ENCODE measurements around the gene MTCH1.

DNA sequence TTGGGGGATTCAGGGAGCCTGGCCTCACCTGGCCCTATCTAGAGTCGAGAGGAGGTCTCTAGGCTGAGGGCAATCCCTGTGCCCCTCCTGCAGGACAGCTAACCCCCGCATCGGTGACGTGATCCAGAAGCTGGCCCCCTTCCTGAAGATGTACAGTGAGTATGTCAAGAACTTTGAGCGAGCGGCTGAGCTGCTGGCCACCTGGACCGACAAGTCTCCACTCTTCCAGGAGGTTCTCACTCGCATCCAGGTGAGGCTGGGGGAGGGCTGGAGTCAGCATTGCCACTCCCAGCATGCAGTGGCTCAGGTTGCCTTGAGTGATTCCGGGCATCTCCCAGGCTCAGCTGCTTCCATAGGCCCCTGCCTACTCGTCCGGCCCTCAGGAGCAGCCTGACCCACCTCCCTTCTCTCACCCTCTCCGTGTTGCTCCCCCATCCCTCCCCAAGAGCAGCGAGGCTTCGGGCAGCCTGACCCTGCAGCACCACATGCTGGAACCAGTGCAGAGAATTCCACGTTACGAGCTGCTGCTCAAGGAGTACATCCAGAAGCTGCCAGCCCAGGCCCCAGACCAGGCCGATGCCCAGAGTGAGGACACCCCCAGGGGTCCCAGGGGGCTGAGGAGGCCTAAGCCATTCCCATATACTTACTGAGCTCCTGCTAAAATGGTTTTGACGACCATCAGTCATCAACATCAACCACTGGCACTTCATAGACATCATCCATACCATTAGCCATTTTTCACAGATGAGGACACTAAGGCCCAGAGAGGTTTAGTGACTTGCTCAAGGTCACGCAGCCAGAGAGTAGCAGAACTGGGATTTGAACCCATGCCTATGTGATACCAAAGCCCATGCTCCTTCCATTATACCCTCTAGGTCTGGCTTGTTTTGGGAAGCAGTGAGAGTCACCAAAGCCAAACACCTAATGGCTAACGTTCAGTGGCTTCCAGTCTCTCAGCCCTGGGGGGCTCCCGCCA is 27.8 kb upstream of the MTCH1 start:
- TF ChIP-seq NPAS2 (CRISPR knock-in tag; IDR thresholded peaks at IDR 0.05; ENCODE audit: borderline replicate concordance): no peak
- TF ChIP-seq RFX5 (IDR thresholded peaks at IDR 0.05): no peak
- TF ChIP-seq POLR2A (IDR thresholded peaks at IDR 0.05; ENCODE audit: low read length): no peak
- TF ChIP-seq, protein P1, sequence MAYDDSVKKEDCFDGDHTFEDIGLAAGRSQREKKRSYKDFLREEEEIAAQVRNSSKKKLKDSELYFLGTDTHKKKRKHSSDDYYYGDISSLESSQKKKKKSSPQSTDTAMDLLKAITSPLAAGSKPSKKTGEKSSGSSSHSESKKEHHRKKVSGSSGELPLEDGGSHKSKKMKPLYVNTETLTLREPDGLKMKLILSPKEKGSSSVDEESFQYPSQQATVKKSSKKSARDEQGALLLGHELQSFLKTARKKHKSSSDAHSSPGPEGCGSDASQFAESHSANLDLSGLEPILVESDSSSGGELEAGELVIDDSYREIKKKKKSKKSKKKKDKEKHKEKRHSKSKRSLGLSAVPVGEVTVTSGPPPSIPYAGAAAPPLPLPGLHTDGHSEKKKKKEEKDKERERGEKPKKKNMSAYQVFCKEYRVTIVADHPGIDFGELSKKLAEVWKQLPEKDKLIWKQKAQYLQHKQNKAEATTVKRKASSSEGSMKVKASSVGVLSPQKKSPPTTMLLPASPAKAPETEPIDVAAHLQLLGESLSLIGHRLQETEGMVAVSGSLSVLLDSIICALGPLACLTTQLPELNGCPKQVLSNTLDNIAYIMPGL (CRISPR knock-in tag; IDR thresholded peaks at IDR 0.05; ENCODE audit: borderline replicate concordance): no peak
- TF ChIP-seq TP53 (CRISPR knock-in tag; IDR thresholded peaks at IDR 0.05): no peak
- TF ChIP-seq, protein P2, sequence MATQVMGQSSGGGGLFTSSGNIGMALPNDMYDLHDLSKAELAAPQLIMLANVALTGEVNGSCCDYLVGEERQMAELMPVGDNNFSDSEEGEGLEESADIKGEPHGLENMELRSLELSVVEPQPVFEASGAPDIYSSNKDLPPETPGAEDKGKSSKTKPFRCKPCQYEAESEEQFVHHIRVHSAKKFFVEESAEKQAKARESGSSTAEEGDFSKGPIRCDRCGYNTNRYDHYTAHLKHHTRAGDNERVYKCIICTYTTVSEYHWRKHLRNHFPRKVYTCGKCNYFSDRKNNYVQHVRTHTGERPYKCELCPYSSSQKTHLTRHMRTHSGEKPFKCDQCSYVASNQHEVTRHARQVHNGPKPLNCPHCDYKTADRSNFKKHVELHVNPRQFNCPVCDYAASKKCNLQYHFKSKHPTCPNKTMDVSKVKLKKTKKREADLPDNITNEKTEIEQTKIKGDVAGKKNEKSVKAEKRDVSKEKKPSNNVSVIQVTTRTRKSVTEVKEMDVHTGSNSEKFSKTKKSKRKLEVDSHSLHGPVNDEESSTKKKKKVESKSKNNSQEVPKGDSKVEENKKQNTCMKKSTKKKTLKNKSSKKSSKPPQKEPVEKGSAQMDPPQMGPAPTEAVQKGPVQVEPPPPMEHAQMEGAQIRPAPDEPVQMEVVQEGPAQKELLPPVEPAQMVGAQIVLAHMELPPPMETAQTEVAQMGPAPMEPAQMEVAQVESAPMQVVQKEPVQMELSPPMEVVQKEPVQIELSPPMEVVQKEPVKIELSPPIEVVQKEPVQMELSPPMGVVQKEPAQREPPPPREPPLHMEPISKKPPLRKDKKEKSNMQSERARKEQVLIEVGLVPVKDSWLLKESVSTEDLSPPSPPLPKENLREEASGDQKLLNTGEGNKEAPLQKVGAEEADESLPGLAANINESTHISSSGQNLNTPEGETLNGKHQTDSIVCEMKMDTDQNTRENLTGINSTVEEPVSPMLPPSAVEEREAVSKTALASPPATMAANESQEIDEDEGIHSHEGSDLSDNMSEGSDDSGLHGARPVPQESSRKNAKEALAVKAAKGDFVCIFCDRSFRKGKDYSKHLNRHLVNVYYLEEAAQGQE (IDR thresholded peaks at IDR 0.05): no peak
- TF ChIP-seq, protein P3, sequence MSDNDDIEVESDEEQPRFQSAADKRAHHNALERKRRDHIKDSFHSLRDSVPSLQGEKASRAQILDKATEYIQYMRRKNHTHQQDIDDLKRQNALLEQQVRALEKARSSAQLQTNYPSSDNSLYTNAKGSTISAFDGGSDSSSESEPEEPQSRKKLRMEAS (IDR thresholded peaks at IDR 0.05): no peak
- TF ChIP-seq, protein P4, sequence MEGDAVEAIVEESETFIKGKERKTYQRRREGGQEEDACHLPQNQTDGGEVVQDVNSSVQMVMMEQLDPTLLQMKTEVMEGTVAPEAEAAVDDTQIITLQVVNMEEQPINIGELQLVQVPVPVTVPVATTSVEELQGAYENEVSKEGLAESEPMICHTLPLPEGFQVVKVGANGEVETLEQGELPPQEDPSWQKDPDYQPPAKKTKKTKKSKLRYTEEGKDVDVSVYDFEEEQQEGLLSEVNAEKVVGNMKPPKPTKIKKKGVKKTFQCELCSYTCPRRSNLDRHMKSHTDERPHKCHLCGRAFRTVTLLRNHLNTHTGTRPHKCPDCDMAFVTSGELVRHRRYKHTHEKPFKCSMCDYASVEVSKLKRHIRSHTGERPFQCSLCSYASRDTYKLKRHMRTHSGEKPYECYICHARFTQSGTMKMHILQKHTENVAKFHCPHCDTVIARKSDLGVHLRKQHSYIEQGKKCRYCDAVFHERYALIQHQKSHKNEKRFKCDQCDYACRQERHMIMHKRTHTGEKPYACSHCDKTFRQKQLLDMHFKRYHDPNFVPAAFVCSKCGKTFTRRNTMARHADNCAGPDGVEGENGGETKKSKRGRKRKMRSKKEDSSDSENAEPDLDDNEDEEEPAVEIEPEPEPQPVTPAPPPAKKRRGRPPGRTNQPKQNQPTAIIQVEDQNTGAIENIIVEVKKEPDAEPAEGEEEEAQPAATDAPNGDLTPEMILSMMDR (IDR thresholded peaks at IDR 0.05): no peak
- TF ChIP-seq, protein P5, sequence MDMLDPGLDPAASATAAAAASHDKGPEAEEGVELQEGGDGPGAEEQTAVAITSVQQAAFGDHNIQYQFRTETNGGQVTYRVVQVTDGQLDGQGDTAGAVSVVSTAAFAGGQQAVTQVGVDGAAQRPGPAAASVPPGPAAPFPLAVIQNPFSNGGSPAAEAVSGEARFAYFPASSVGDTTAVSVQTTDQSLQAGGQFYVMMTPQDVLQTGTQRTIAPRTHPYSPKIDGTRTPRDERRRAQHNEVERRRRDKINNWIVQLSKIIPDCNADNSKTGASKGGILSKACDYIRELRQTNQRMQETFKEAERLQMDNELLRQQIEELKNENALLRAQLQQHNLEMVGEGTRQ (IDR thresholded peaks at IDR 0.05): no peak
- TF ChIP-seq CHD4 (IDR thresholded peaks at IDR 0.05; ENCODE audit: borderline replicate concordance): no peak

Measured in A549 (cell line).